PFSK-1 (cell line): ENCODE data around the gene DTX1.

Source experiments
- FOXP2 ChIP-seq: optimal IDR thresholded peaks from 2 replicates; pipeline ENCODE3; 2011; ENCODE audit warnings: borderline replicate concordance, control low read depth, inconsistent platforms; ENCODE audit not compliant: insufficient read depth; ENCODE audit errors: extremely low read length, extremely low read depth
- POLR2AphosphoS5 ChIP-seq: IDR thresholded peaks from 2 replicates; pipeline ENCODE4 v1.6.1; 2012; ENCODE audit warnings: low read depth, mild to moderate bottlenecking, control low read depth, low read length, moderate library complexity
- SIN3A ChIP-seq: IDR thresholded peaks from 2 replicates; pipeline ENCODE4 v1.6.1; 2012; ENCODE audit warnings: mild to moderate bottlenecking, low read length, moderate library complexity, borderline replicate concordance; ENCODE audit not compliant: insufficient read depth
- TAF1 ChIP-seq: IDR thresholded peaks from 2 replicates; pipeline ENCODE4 v1.6.1; 2012; ENCODE audit warnings: low read length, control low read depth, borderline replicate concordance; ENCODE audit not compliant: insufficient read depth
- TF ChIP-seq, protein P1 (sequence below), 2 experiments: IDR thresholded peaks; 2 replicates each; pipeline versions ENCODE4 v1.6.1 to v1.8.0; 2011 to 2012; ENCODE audit warnings: low read depth in 2 of 2, low read length in 2 of 2, control low read depth in 1 of 2, inconsistent platforms in 1 of 2, mild to moderate bottlenecking in 1 of 2, moderate library complexity in 1 of 2; ENCODE audit not compliant: insufficient read depth in 1 of 2

Gene DTX1

DNA sequence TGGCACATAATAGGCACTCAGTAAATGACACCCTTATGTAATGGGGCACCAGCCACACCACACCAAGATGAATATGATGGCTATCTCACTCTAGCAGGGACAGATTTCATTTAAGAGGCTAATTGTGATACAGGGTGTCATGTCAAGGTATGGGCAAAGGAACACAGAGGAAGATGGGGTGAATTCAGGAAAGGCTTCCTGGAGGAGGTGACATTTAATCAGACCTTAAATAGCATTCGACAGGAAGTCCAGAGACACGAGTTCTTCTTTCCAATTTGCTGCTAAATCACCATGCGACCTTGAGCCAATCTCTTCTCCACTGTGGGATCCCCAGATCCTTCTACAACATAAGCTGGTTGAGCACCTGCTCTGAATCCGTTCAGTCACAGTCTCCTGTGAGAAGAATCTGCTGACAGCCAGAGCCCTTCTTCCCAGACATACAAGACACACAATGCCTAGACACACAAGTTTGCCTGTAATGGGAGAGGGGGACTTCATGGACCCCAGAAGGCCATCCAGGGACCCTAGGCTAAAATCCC lies 1.5 kb upstream of the DTX1 start:
- TF ChIP-seq TAF1 (no peak), POLR2AphosphoS5 (no peak), FOXP2 (no peak)
- TF ChIP-seq, protein P1, sequence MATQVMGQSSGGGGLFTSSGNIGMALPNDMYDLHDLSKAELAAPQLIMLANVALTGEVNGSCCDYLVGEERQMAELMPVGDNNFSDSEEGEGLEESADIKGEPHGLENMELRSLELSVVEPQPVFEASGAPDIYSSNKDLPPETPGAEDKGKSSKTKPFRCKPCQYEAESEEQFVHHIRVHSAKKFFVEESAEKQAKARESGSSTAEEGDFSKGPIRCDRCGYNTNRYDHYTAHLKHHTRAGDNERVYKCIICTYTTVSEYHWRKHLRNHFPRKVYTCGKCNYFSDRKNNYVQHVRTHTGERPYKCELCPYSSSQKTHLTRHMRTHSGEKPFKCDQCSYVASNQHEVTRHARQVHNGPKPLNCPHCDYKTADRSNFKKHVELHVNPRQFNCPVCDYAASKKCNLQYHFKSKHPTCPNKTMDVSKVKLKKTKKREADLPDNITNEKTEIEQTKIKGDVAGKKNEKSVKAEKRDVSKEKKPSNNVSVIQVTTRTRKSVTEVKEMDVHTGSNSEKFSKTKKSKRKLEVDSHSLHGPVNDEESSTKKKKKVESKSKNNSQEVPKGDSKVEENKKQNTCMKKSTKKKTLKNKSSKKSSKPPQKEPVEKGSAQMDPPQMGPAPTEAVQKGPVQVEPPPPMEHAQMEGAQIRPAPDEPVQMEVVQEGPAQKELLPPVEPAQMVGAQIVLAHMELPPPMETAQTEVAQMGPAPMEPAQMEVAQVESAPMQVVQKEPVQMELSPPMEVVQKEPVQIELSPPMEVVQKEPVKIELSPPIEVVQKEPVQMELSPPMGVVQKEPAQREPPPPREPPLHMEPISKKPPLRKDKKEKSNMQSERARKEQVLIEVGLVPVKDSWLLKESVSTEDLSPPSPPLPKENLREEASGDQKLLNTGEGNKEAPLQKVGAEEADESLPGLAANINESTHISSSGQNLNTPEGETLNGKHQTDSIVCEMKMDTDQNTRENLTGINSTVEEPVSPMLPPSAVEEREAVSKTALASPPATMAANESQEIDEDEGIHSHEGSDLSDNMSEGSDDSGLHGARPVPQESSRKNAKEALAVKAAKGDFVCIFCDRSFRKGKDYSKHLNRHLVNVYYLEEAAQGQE (IDR thresholded peaks at IDR 0.05; ENCODE audit: insufficient read depth in 1 of 2, low read depth in 2 of 2, low read length in 2 of 2) = no peak

GRCh38 chr12:113055594-113056380 lies 743 bp upstream of the DTX1 start:
- TF ChIP-seq SIN3A (no peak), TAF1 (no peak), FOXP2 (no peak), POLR2AphosphoS5 (no peak)
- TF ChIP-seq, protein P1 (IDR thresholded peaks at IDR 0.05; ENCODE audit: insufficient read depth in 1 of 2, low read depth in 2 of 2, low read length in 2 of 2) = no peak

- TF ChIP-seq FOXP2 (no peak), SIN3A (no peak), POLR2AphosphoS5 (no peak), TAF1 (no peak)
- TF ChIP-seq, protein P1 (IDR thresholded peaks at IDR 0.05; ENCODE audit: insufficient read depth in 1 of 2, low read depth in 2 of 2, low read length in 2 of 2) = no peak
These were observed 224 bp upstream of the DTX1 start for GRCh38 chr12:113056381-113056630.

GRCh38 chr12:113057565-113058485 lies 1.3 kb downstream of the DTX1 start:
- TF ChIP-seq TAF1 (no peak), POLR2AphosphoS5 (no peak), SIN3A (no peak), FOXP2 (no peak)
- TF ChIP-seq, protein P1 (IDR thresholded peaks at IDR 0.05; ENCODE audit: insufficient read depth in 1 of 2, low read depth in 2 of 2, low read length in 2 of 2) = no peak
